H1 (cell line): Measurements from ENCODE around the gene FAM241B. TPM values are rescaled to one million over a fixed set of nuclear protein-coding genes. Genes with fewer than 3 reads are reported as not detected.

Source experiments
- CTCF ChIA-PET: fragments of 300-600 bp; sonication (Branson Sonifier 250); formaldehyde crosslinking; loops from one replicate; lab custom pipeline; 2021; ENCODE audit not compliant: partially characterized antibody; lab: Charles Lee
- POLR2A ChIA-PET: fragments of 300-600 bp; sonication (Branson Sonifier 250); formaldehyde crosslinking; loops from one replicate; lab custom pipeline; 2021; ENCODE audit warnings: inconsistent platforms; ENCODE audit not compliant: partially characterized antibody; lab: Charles Lee
- DNase-seq, 2 experiments: peaks; one replicate each; pipeline versions ENCODE4 v3.0.0 to v3.0.0-alpha.2; 2010 to 2022; ENCODE audit warnings: low spot score in 2 of 2, low read depth in 1 of 2, mixed read lengths in 1 of 2
- FAIRE-seq: peaks from 2 replicates; lab custom pipeline; 2011; peaks lifted over from hg19 to GRCh38; lab: Jason Lieb, UNC
- H2AFZ ChIP-seq: 2 replicates; pipeline ENCODE4 v1.8.1; 2012; ENCODE audit warnings: low read length, inconsistent platforms
- H2AK5ac ChIP-seq: 2 replicates; pipeline ENCODE4 v1.6.1; 2013; ENCODE audit warnings: low read depth, low read length
- H2BK120ac ChIP-seq: replicated peaks from 2 replicates; pipeline ENCODE3; 2013; ENCODE audit warnings: low read depth, low read length, inconsistent platforms
- H2BK12ac ChIP-seq: 2 replicates; pipeline ENCODE4 v1.6.1; 2013; ENCODE audit warnings: low read depth, low read length
- H2BK15ac ChIP-seq: 2 replicates; pipeline ENCODE4 v1.6.1; 2013; ENCODE audit warnings: low read length
- H2BK20ac ChIP-seq: 2 replicates; pipeline ENCODE4 v1.6.1; 2013; ENCODE audit warnings: low read length
- H2BK5ac ChIP-seq: 2 replicates; pipeline ENCODE4 v1.6.1; 2013; ENCODE audit warnings: low read depth, low read length
- H3K14ac ChIP-seq: 2 replicates; pipeline ENCODE4 v1.6.1; 2013; ENCODE audit warnings: inconsistent platforms; ENCODE audit not compliant: insufficient read length
- H3K18ac ChIP-seq: 2 replicates; pipeline ENCODE4 v1.6.1; 2013; ENCODE audit warnings: low read length; ENCODE audit errors: extremely low read depth
- H3K23ac ChIP-seq: 2 replicates; pipeline ENCODE4 v1.6.1; 2013; ENCODE audit warnings: inconsistent platforms; ENCODE audit not compliant: insufficient read length
- H3K23me2 ChIP-seq: 2 replicates; pipeline ENCODE4 v1.6.1; 2013; ENCODE audit warnings: low read depth, low read length
- H3K27ac ChIP-seq: 2 replicates; pipeline ENCODE4 v1.6.1; 2011; ENCODE audit warnings: low read depth, low read length, inconsistent platforms
- H3K27me3 ChIP-seq, 4 experiments: replicated peaks in 1 of 4; 1 replicate in 1 of 4; 2 replicates in 3 of 4; pipeline versions ENCODE4 v1.6.1 to v1.8.1; 2011 to 2013; ENCODE audit warnings: low read length in 3 of 4, mild to moderate bottlenecking in 3 of 4, inconsistent platforms in 2 of 4, mixed read lengths in 2 of 4, moderate library complexity in 1 of 4; ENCODE audit not compliant: control insufficient read depth in 3 of 4, insufficient read depth in 3 of 4; ENCODE audit errors: extremely low read depth in 1 of 4
- H3K36me3 ChIP-seq, 4 experiments: 2 replicates each; pipeline versions ENCODE4 v1.6.1 to v1.8.1; 2011 to 2013; ENCODE audit warnings: mild to moderate bottlenecking in 4 of 4, low read length in 3 of 4, moderate library complexity in 2 of 4, control low read depth in 1 of 4, inconsistent platforms in 1 of 4; ENCODE audit not compliant: insufficient read depth in 4 of 4, control insufficient read depth in 2 of 4
- H3K4ac ChIP-seq: replicated peaks from 2 replicates; pipeline ENCODE3; 2013; ENCODE audit warnings: low read length, low read depth, mixed read lengths, inconsistent platforms; ENCODE audit not compliant: insufficient read length
- H3K4me1 ChIP-seq, 4 experiments: replicated peaks in 1 of 4; 1 replicate in 1 of 4; 2 replicates in 3 of 4; pipeline versions ENCODE4 v1.6.1 to v1.8.1; 2011 to 2013; ENCODE audit warnings: low read length in 3 of 4, inconsistent platforms in 2 of 4, mixed read lengths in 1 of 4; ENCODE audit not compliant: insufficient read depth in 4 of 4, control insufficient read depth in 3 of 4
- H3K4me2 ChIP-seq, 2 experiments: 2 replicates each; pipeline versions ENCODE4 v1.6.1 to v1.8.1; 2011 to 2013; ENCODE audit warnings: low read depth in 2 of 2, low read length in 2 of 2, control low read depth in 1 of 2, inconsistent platforms in 1 of 2, mild to moderate bottlenecking in 1 of 2; ENCODE audit not compliant: insufficient read depth in 1 of 2
- H3K4me3 ChIP-seq, 4 experiments: fragments of 200-600, 300-600 bp in 1 of 4; sonication (generic), shearing (Covaris generic), sonication (Bioruptor Twin) in 1 of 4; 2 replicates each; pipeline versions ENCODE4 v1.5.1 to v1.8.1; 2011 to 2016; ENCODE audit warnings: low read length in 4 of 4, low read depth in 3 of 4, control low read depth in 2 of 4, inconsistent platforms in 2 of 4, mild to moderate bottlenecking in 2 of 4, mixed read lengths in 1 of 4, moderate library complexity in 1 of 4; ENCODE audit not compliant: insufficient read depth in 2 of 4; ENCODE audit errors: extremely low read depth in 1 of 4
- H3K56ac ChIP-seq: replicated peaks from 2 replicates; pipeline ENCODE3; 2013; ENCODE audit warnings: low read depth, mild to moderate bottlenecking, mixed read lengths, low read length, inconsistent platforms; ENCODE audit not compliant: insufficient read length
- H3K79me1 ChIP-seq: 2 replicates; pipeline ENCODE4 v1.6.1; 2013; ENCODE audit warnings: low read depth, low read length, control low read depth
- H3K79me2 ChIP-seq, 2 experiments: 2 replicates each; pipeline versions ENCODE4 v1.6.1 to v1.8.1; 2012 to 2013; ENCODE audit warnings: low read length in 2 of 2, mild to moderate bottlenecking in 2 of 2, inconsistent platforms in 1 of 2; ENCODE audit not compliant: insufficient read depth in 2 of 2, control insufficient read depth in 1 of 2
- H3K9ac ChIP-seq, 4 experiments: replicated peaks in 1 of 4; 1 replicate in 1 of 4; 2 replicates in 3 of 4; pipeline versions ENCODE4 v1.6.1 to v1.8.1; 2011 to 2013; ENCODE audit warnings: low read depth in 3 of 4, low read length in 3 of 4, control low read depth in 2 of 4, mild to moderate bottlenecking in 2 of 4, moderate library complexity in 2 of 4, inconsistent platforms in 1 of 4; ENCODE audit errors: extremely low read depth in 1 of 4
- H3K9me3 ChIP-seq, 2 experiments: 2 replicates each; pipeline versions ENCODE4 v1.6.1 to v1.8.1; 2012 to 2013; ENCODE audit warnings: mild to moderate bottlenecking in 2 of 2, moderate library complexity in 2 of 2, control low read depth in 1 of 2, inconsistent platforms in 1 of 2, low read depth in 1 of 2, low read length in 1 of 2, mixed read lengths in 1 of 2; ENCODE audit not compliant: insufficient read depth in 2 of 2
- H4K20me1 ChIP-seq, 2 experiments: replicated peaks in 1 of 2; 2 replicates each; pipeline versions ENCODE3 to v1.8.1; 2011 to 2013; ENCODE audit warnings: inconsistent platforms in 2 of 2, low read length in 2 of 2, mild to moderate bottlenecking in 1 of 2; ENCODE audit not compliant: insufficient read depth in 2 of 2, control insufficient read depth in 1 of 2
- H4K5ac ChIP-seq: 2 replicates; pipeline ENCODE4 v1.6.1; 2013; ENCODE audit warnings: low read length, low read depth, mixed read lengths, inconsistent platforms; ENCODE audit not compliant: insufficient read length
- H4K8ac ChIP-seq: 2 replicates; pipeline ENCODE4 v1.8.0; 2013; ENCODE audit warnings: mild to moderate bottlenecking, moderate library complexity, low read length, inconsistent platforms; ENCODE audit not compliant: insufficient read depth; ENCODE audit errors: extremely low read depth
- H4K91ac ChIP-seq: replicated peaks from 2 replicates; pipeline ENCODE3; 2013; ENCODE audit warnings: low read length, mixed read lengths, inconsistent platforms; ENCODE audit not compliant: insufficient read length
- ASH2L ChIP-seq: fragments of 200-600, 300-600 bp; sonication (generic); IDR thresholded peaks from one replicate; pipeline ENCODE4 v1.7.1; 2017; ENCODE audit warnings: low read length
- BACH1 ChIP-seq: IDR thresholded peaks from 2 replicates; pipeline ENCODE4 v1.6.1; 2012; ENCODE audit warnings: low read length, improper control_type of control experiment
- CBX8 ChIP-seq: fragments of 300-800, 300-1000 bp; sonication (generic); IDR thresholded peaks from 2 replicates; pipeline ENCODE4 v1.7.1; 2016; ENCODE audit warnings: low read depth, low read length, borderline replicate concordance
- KDM1A ChIP-seq: fragments of 200-600, 300-600 bp; sonication (generic); IDR thresholded peaks from 2 replicates; pipeline ENCODE4 v1.7.1; 2016; ENCODE audit warnings: mild to moderate bottlenecking, low read length, borderline replicate concordance
- POU5F1 ChIP-seq: IDR thresholded peaks from 2 replicates; pipeline ENCODE4 v1.6.1; 2011; ENCODE audit warnings: low read depth, mild to moderate bottlenecking, low read length, moderate library complexity
- RAD21 ChIP-seq, 2 experiments: IDR thresholded peaks in 1 of 2; conservative IDR thresholded peaks in 1 of 2; 2 replicates each; pipeline ENCODE4 v1.6.1; 2011; ENCODE audit warnings: low read depth in 2 of 2, low read length in 2 of 2, improper control_type of control experiment in 1 of 2, inconsistent platforms in 1 of 2, mild to moderate bottlenecking in 1 of 2, moderate library complexity in 1 of 2
- RXRA ChIP-seq: IDR thresholded peaks from 2 replicates; pipeline ENCODE4 v1.6.1; 2011; ENCODE audit warnings: low read depth, mild to moderate bottlenecking, low read length, moderate library complexity; ENCODE audit not compliant: insufficient read depth
- WGBS, 2 experiments: shearing (Covaris generic) in 1 of 2; methylation state at CpG; one replicate each; pipeline versions ENCODE4 v1.1.6 to v1.1.7; 2013 to 2015; ENCODE audit warnings: low lambda C conversion rate in 2 of 2, mixed read lengths in 2 of 2, inconsistent platforms in 1 of 2, low coverage in 1 of 2, missing lambda C conversion rate in 1 of 2; ENCODE audit not compliant: insufficient replicate concordance in 2 of 2, insufficient coverage in 1 of 2, insufficient read length in 1 of 2; ENCODE audit errors: extremely low coverage in 1 of 2, missing lambda C conversion rate in 1 of 2; 5-methylcytosine and 5-hydroxymethylcytosine counted together
- polyA plus RNA-seq, 7 experiments: library from polyadenylated mRNA; depleted of rRNA in 3 of 7; stranded (reverse) in 5 of 7; unstranded in 2 of 7; fragments of >200 nt in 5 of 7; fragments of 200-250 nt in 2 of 7; gene quantifications; 1 replicate in 5 of 7; 2 replicates in 1 of 7; 4 replicates in 1 of 7; pipeline versions ENCODE4 v1.2.1 to v1.2.3, GENCODE V29; 2011 to 2013; ENCODE audit warnings: missing spikeins in 2 of 7, mixed read lengths in 2 of 7
- total RNA-seq: library from RNA; stranded (reverse); fragmentation: NEBNext Ultra II Directional; extraction: Animal tissue kit (Norgen Biotek cat#: 25700); gene quantifications from 2 replicates; pipeline ENCODE4 v1.2.1, GENCODE V29; 2021

The FAM241B gene
- total and polyA plus RNA-seq, 2 of the 8 experiments (the other 6 are each of a cell fraction or from before 2014, with no cell fraction given) = 19.3 to 30.1 TPM

- no peak for FAIRE-seq
- Histone ChIP-seq H3K4me3 (no peak overlapping the region), H3K9ac (no peak overlapping the region), H2AFZ (no peak overlapping the region), H3K27me3 (no peaks in the 10 kb centered on the region), H3K14ac (no peak overlapping the region), H3K27ac (no peak overlapping the region), H3K36me3 (no peaks in the 10 kb centered on the region), H3K4me1 (no peaks in the 10 kb centered on the region; a peak in 2 of 7 replicates), H4K8ac (no peak overlapping the region), H3K18ac (no peak overlapping the region), H2BK120ac (no peak overlapping the region), H3K23ac (no peak overlapping the region), H3K23me2 (no peaks in the 10 kb centered on the region), H3K4ac (no peak overlapping the region), H3K79me1 (no peaks in the 10 kb centered on the region), H4K20me1 (no peaks in the 10 kb centered on the region), H2BK12ac (no peak overlapping the region), H3K9me3 (no peaks in the 10 kb centered on the region), H2AK5ac (no peak overlapping the region), H2BK15ac (no peak overlapping the region), H3K56ac (no peak overlapping the region), H3K79me2 (no peaks in the 10 kb centered on the region), H3K4me2 (no peak overlapping the region), H2BK20ac (no peak overlapping the region), H4K5ac (no peak overlapping the region), H4K91ac (no peak overlapping the region), H2BK5ac (no peak overlapping the region)
- ChIA-PET POLR2A (interaction anchor here (0.7 kb wide), 1 partner anchor 255 kb away, joined by 3 read pairs; no protein-coding TSS in a partner anchor), CTCF (interaction anchor here (0.8 to 59.4 kb wide), 5 partner anchors 5 to 194 kb away, joined by 3 to 1374 read pairs (median 992); no protein-coding TSS in a partner anchor)
- 86% methylated on average over 5 of the region's 5 CpGs; no CpG with 5 or more reads in 1 of the 2 experiments for WGBS, 2 experiments
- TF ChIP-seq CBX8 (no peak), RXRA (no peak), BACH1 (no peak), KDM1A (no peak), POU5F1 (no peak), ASH2L (no peak), RAD21 (IDR thresholded peaks at IDR 0.05 in 1 of 2, conservative IDR thresholded peaks at IDR 0.05 in 1 of 2; ENCODE audit: low read depth in 2 of 2, low read length in 2 of 2) (no peak)
- DNase-seq = no peak
Observed at GRCh38 chr10:69668721-69669120, 38.7 kb downstream of the FAM241B start.
